ENCODE data around the gene GRK1. TPM values are rescaled to one million over a fixed set of nuclear protein-coding genes. Genes with fewer than 3 reads are reported as not detected.
"Not testable (repeated sequence)": the region's sequence is repeated elsewhere in the genome, so short reads cannot be mapped to it uniquely, and the experiment has no call there.

Gene GRK1
- total RNA-seq, 3 donors from 2014 or later, result not detected

- H3K27me3 ChIP-seq, result peaks cover 0 to 25% of the 10 kb centered on the region in 2 donors
- TF ChIP-seq CTCF (IDR thresholded peaks at IDR 0.05), result no peak
- TF ChIP-seq POLR2AphosphoS5 (IDR thresholded peaks at IDR 0.05), result no peak
- TF ChIP-seq POLR2A (IDR thresholded peaks at IDR 0.05), result no peak
- intact Hi-C loops (cut with DNase I; ENCODE audit: low total_unique reads), result no loop called here
- no peak overlapping the region for H3K4me3 ChIP-seq
- DNase-seq (ENCODE audit: low spot score in 2 of 2), result no peak
- no peaks in the 10 kb centered on the region for H3K9me3 ChIP-seq
- no peak overlapping the region for H3K27ac ChIP-seq
- H3K4me1 ChIP-seq, result no peaks in the 10 kb centered on the region
- H3K36me3 ChIP-seq, result no peaks in the 10 kb centered on the region
Observed at GRCh38 chr13:113742445-113743120, 75.6 kb downstream of the GRK1 start.

GRCh38 chr13:113743366-113744195 is 76.6 kb downstream of the GRK1 start:
- no peaks in the 10 kb centered on the region for H3K9me3 ChIP-seq
- H3K27ac ChIP-seq, result no peak overlapping the region
- peaks cover 0 to 22% of the 10 kb centered on the region in 2 donors for H3K27me3 ChIP-seq
- no peaks in the 10 kb centered on the region for H3K36me3 ChIP-seq
- intact Hi-C loops (cut with DNase I; ENCODE audit: low total_unique reads), result no loop called here
- H3K4me3 ChIP-seq, result no peak overlapping the region
- no peak for TF ChIP-seq CTCF (IDR thresholded peaks at IDR 0.05)
- no peak for TF ChIP-seq POLR2A (IDR thresholded peaks at IDR 0.05)
- TF ChIP-seq POLR2AphosphoS5 (IDR thresholded peaks at IDR 0.05), result no peak
- no peaks in the 10 kb centered on the region for H3K4me1 ChIP-seq
- DNase-seq (ENCODE audit: low spot score in 2 of 2), result no peak

GRCh38 chr13:113744197-113745000 is 77.4 kb downstream of the GRK1 start:
- H3K27ac ChIP-seq, result no peak overlapping the region
- H3K36me3 ChIP-seq, result no peaks in the 10 kb centered on the region
- no peak overlapping the region for H3K4me3 ChIP-seq
- no peak for DNase-seq (ENCODE audit: low spot score in 2 of 2)
- peaks cover 0 to 19% of the 10 kb centered on the region in 2 donors for H3K27me3 ChIP-seq
- no peak for TF ChIP-seq POLR2A (IDR thresholded peaks at IDR 0.05)
- TF ChIP-seq CTCF (IDR thresholded peaks at IDR 0.05), result no peak
- TF ChIP-seq POLR2AphosphoS5 (IDR thresholded peaks at IDR 0.05), result no peak
- intact Hi-C loops (cut with DNase I; ENCODE audit: low total_unique reads), result no loop called here
- no peaks in the 10 kb centered on the region for H3K9me3 ChIP-seq
- H3K4me1 ChIP-seq, result no peaks in the 10 kb centered on the region

GRCh38 chr13:113745059-113745458 is 78.0 kb downstream of the GRK1 start:
- Histone ChIP-seq H3K9me3 (no peaks in the 10 kb centered on the region), H3K4me1 (no peaks in the 10 kb centered on the region), H3K27ac (no peak overlapping the region), H3K36me3 (no peaks in the 10 kb centered on the region), H3K4me3 (no peak overlapping the region), H3K27me3 (peaks cover 0 to 14% of the 10 kb centered on the region in 2 donors)
- no peak for TF ChIP-seq POLR2A (IDR thresholded peaks at IDR 0.05)
- no peak for TF ChIP-seq POLR2AphosphoS5 (IDR thresholded peaks at IDR 0.05)
- intact Hi-C loops (cut with DNase I; ENCODE audit: low total_unique reads), result no loop called here
- DNase-seq (ENCODE audit: low spot score in 2 of 2), result no peak

- H3K9me3 ChIP-seq; H3K36me3 ChIP-seq; intact Hi-C loops (cut with DNase I; ENCODE audit: low total_unique reads); DNase-seq (ENCODE audit: low spot score in 2 of 2); H3K4me3 ChIP-seq; H3K4me1 ChIP-seq; H3K27ac ChIP-seq: not testable (repeated sequence)
- peaks cover 0 to 13% of the 10 kb centered on the region in 2 donors for H3K27me3 ChIP-seq
Observed at GRCh38 chr13:113745500-113746142, 78.6 kb downstream of the GRK1 start.

All from breast epithelium (tissue), 4 donors.